ENCODE data around the gene DNAI1.
"Not testable (repeated sequence)": the region's sequence is repeated elsewhere in the genome, so short reads cannot be mapped to it uniquely, and the experiment has no call there.

The DNAI1 gene

DNA sequence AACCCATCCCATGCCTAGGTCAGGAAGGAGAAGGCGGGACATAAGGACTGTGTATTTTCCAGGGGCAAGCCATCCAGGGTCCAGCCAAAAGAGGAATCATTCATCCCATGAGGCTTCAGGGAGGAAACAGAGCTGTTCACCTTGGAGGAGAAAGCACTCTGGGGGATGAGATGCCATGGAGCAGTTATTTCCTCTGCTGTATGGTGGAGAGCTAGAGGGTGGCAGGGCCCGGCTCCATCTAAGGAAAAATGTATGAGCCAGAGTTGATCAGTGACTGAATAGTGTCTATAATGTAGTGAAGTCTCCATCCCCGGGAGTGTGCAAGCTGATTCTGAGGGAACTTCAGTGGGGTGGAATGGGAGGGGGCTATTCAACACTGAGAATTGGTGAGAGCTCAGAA, 56.2 kb downstream of the DNAI1 start:
- no peak for DNase-seq

DNA sequence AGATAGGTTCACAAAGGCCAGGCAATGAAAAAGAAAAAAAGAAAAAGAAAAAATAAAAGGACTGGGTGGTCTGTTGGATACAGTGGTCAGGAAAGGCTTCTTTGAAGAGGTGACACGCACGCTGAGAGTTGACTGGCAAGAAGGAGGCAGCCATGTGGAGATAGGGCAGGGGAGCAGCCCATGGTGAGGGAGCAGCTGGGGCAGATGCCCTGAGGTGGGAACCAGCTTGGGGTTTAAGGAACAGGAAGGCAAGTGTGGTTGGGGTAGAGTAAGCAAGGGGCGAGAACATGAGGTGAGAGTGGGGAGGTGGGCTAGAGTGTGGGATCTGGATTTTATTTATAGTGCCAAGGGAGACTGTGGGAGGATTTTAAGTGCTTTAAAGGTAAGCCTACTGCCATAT, 57.4 kb downstream of the DNAI1 start:
- DNase-seq, result no peak

- DNase-seq, result no peak
Observed at GRCh38 chr9:34517185-34517584, 58.6 kb downstream of the DNAI1 start.

- DNase-seq, result no peak
Observed at GRCh38 chr9:34518110-34518616, 59.6 kb downstream of the DNAI1 start.

DNA sequence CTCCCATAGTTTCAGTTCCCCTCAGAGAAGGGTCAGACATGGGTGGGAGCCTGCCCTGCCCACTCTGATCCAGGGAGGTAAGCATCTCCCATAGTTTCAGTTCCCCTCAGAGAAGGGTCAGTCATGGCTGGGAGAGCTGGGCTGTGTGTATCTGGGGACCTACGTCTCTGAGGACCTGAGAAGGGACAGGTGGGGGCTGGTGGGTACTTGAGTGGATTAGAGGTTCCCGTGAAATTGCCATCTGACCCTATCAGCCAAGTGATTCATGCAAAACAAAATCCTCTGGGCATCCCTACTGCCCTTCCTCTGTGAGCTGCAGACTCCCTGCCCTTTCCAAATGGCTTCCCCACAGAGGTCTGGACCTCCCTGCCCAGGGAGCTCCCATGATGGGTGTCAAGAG, 60.3 kb downstream of the DNAI1 start:
- DNase-seq, result no peak

DNA sequence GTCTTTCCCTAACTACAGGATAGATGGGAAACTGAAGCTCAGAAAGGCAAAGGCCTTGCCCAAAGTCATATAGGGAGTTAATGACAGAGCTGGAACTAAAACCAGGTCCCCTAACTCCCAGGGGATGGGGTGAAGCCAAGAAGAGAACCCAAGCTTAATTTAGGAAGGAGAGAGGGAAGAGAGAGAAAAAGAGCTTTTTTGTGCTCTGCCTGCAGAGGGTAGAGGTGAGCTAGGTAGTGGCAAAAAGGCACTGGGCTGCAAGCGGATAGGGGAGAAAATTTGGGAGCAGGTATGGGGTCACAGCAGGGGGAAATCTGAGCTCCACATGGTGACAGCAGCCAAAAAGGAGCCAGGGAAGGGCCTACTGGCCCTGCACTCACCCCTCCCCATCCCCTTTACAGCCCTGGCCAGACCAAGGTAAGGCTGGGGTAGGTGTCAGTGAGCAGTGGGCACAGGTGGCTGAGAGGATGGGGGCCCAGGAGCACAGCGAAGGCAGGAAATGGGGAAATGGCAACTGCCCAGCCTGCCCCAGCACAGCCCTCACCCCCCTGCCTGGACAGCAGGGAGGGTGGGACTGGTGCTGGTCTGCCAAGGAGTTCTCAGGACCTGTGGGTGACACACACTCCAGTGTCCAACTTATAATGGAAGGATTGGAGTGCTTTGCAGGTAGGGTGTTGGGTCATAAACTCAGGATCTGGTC, 60.9 kb downstream of the DNAI1 start:
- no peak for DNase-seq

- no peak for DNase-seq
Observed at GRCh38 chr9:34520096-34520495, 61.5 kb downstream of the DNAI1 start.

DNA sequence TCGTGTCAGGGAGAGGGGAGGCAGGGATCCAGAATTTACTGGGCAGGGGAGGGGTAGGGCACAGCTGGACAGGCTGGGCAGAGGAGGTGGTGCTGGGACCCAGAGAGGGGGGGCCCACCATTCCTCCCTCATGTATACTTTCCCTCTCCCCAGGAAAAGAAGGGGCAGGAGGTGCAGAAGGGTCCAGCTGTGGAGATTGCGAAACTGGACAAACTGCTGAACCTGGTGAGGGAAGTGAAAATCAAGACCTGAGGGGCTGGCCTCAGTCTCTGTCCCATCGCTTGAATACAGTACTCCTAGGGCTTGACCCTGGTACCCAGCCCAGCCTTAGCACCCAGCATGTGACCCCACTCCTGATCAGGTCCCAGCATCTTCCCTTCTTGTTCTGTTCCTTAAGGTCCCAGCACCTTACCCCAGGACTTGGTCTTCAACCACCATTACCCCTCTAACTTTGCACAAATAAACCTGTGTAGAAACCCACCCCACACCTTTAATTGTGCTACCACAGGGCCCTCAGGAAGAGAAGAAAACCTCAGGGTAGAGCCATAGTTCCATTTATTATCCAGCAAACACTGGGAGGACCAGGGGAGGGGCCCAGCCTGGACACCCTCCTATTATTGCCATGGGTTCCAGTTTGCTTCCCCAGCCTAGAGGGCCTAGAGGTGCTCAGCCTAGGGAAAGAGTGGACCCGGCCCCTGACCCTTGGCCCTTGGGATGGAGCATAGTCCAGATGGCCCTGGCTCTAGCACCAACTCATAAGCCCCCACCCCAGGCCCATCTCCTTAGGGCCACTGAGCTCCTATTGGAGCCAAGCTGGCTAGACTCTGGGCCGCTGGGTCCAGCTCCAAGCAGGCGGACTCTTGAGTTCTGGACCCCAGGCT, 62.1 kb downstream of the DNAI1 start:
- no peak for DNase-seq

GRCh38 chr9:34521406-34522045, 62.9 kb downstream of the DNAI1 start:
- DNase-seq, result no peak

DNA sequence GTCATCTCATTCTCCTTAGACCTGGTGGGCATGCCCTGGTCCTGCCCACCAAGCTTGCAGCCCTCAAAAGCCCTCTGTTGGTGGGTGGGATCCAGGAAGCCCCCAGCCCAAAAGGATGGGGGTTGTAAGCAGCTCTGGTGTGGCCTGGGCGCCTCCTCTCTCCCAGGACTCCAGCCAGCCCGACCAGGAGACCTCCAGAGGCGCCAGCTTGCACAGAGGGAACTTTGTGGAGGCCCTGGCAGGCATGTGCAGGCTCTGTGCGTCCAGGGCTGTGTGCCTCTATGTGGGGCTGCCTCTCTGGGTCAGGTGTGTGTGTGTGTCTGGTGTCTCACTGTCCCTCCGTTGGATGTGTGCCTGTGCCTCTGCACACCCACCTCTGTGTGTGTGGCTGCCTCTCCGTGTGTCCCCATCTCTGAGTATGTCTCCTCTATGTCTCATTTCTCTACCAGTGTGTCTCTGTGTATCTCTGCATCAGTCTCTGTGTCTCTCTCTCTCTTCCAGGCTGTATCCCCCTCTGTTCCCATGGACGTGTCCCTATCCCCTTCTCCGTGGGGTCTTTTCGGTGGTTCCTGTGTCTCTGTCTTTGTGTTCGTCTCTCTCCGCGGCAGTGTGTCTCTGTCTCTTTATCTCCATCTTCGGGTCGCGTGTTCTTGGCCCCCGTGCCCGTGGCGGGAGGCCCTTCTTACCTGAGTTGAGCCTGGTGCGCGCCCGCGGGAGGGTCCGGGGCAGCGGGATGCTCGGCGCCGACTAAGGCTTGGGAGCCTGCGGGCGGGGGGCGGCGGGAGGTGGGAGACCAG, 63.7 kb downstream of the DNAI1 start:
- no peak for DNase-seq

DNA sequence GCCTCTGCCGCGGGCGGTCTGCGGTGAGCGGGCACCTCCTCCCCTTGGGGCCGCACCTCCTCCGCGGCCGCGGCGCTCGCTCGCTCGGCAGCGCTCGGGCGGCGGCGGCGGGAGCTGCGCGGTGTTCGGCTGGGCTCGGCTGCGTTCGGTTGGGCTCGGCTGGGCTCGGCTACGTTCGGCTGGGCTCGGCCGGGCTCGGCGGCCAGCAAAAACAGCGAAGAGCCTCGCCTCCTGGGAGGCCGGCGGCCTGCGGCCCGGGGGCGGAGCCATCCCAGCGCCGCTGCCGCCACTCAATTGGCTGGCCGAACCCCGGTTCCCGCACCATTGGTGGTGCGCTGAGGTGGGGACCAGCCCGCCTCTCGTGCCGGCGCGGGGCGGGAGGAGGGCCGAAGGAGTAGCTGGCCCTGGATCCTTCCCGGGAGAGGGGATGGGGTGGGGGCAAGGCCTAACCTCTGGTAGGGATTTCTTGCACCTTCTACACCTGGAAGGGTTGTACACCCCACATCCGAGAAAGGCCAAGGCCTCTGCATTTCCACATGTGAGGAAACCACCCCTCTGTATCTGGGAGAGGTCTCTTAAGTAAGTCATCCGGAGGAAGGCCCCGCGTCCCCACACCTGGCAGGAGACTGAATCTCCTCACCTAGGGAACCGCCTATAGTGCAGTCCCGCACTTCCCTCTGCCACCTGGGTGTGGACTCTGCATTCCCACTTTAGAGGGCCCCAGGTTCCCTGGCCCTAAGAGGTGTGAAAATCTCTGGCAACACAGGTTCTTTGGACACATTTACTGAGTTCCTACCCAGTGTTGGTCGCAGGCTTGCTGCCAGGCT, 64.6 kb downstream of the DNAI1 start, which contains the start of gene ENHO:
Gene ENHO, minus strand, starts transcription at position 20 of the 827 bp plus-strand sequence. CDS start 1,295 bp downstream, outside the sequence.
- DNase-seq, result peak; percentile 94

DNA sequence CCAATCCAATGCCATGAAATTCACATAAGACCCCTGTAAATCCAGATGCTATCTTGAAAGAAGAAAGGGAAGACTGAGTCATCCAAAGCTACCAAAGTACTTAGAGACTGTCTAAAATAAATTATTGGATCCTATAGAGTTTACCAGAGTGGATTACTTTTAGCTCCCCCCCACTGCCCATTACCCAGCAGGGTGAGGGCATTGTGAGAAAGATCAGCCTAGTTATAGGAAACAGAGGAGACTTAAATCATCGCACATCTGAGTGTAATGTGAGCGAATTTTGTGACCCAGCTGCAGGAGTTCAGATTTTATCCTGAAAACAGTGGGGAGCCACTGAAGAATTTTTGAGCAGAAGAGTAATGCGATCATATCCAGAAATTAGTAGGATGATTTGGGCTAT, 65.7 kb downstream of the DNAI1 start:
- DNase-seq, result no peak

- DNase-seq, result no peak
Observed at GRCh38 chr9:34526026-34526425, 67.4 kb downstream of the DNAI1 start.

GRCh38 chr9:34532041-34532440, 73.4 kb downstream of the DNAI1 start:
- not testable (repeated sequence) for DNase-seq

- no peak for DNase-seq
Observed at GRCh38 chr9:34536685-34537084, 78.1 kb downstream of the DNAI1 start.

DNA sequence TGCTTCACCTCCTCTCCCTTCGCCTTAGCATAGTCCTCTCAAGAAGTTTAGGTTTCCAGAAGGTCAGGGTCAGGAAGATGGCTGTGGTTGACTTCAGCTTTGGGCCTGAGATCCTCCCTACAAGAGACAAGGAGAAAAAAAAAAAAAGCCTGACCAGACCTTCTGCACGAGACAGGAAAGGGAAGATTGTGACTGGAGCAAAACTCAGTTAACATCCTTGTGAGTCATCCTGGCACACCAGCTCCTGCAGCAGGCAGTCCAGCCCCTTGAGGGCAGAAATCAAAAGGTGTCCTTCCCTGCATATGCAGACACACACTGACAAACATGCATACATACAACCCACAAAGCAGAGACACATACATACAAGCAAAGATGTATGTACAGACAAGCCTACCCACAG, 82.2 kb downstream of the DNAI1 start:
- DNase-seq, result no peak

- DNase-seq, result no peak
Observed at GRCh38 chr9:34541540-34541939, 82.9 kb downstream of the DNAI1 start.

DNA sequence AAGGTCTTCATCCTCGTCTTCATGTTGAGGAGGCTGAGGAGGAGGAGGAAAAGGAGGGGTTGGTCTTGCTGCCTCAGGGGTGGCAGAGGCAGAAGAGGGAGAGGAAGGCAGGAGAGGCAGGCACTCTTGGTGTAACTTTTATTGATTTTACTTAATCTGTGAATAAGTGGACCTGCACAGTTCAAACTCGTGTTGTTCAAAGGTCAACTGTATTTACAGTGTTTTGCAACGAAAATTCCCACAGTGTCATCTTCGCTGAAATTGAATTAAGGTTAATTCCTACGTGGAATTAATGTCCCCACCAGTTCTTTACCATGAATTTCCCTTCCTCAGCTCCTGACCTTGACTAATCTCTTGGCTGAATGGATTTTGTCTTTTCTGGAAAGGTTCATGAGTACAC, 85.4 kb downstream of the DNAI1 start:
- DNase-seq, result no peak

DNA sequence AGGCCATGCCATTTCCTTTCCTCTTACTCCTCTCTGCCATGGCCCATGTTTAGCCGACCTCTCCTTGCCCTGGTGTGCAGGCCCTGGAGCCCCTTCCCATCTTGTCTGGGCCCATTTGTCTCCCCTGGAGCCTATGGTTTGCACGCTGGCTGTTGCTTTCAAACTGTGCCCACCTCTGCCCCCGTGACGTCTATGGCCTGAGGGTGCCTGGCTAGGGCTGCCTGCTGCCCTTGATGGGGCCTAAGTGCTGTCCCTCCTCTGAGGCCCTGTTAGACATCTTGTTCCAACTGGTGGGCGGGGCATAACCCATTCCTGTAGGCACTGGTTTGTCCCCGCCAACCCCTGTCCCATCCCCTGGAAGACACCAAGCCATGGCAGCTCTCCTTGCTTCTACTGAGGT, 86.9 kb downstream of the DNAI1 start:
- DNase-seq, result no peak

GRCh38 chr9:34546102-34546833, 87.7 kb downstream of the DNAI1 start:
- DNase-seq, result no peak
